ENCODE measurements around the gene LAMC3.

- no peak for TF ChIP-seq CTCF (IDR thresholded peaks at IDR 0.05)
- no peak for TF ChIP-seq POLR2A (IDR thresholded peaks at IDR 0.05)
Observed at GRCh38 chr9:130993303-130994030, 15.5 kb upstream of the LAMC3 start.

Data from right lobe of liver (tissue), 4 donors.